GM19372 (cell line): ENCODE data around the gene GMPR2.

Experiments
- ATAC-seq: cut with Tn5 transposase; IDR thresholded peaks from one replicate; pipeline ENCODE4 v1.9.1; 2021; ENCODE audit warnings: mild to moderate bottlenecking, low read depth, moderate library complexity; ENCODE audit not compliant: unreplicated experiment

The GMPR2 gene

DNA sequence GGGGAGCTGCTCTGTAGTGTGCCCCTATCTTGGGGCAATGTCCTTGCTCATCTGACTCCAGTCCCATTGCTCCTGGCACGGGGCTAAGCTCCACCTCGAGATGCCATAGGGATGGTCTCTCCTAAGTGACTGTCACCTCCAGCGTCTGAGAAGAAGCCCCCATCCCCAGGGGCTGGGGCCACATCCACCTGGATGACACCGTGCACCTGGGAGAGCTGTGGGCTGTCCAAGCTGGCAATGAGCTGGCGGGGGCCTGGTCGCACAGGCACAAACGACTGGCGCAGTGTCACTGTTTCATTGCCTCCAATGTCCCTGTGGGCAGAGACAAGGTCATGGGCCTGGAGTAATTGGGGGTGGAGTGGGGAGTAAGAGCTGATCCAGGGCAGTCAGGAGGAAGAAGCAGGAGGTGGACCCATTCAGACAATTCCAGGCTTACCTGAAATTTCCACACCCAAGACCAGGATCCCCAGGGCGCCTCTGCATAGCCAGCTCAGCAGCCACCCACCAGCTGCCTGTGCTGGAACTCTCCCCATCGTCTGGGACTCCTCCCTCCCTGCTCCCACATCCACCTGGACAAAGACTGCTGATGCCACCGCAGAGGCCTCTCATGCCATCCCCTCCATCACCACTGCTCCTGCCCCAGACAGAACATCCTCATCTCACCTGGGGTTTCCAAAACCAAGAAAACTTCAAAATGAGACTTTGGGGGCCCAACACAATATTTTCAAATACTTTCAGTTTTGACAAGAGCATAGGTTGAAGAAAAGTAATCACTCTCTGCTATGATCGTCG, 16.7 kb downstream of the GMPR2 start:
- ATAC-seq, result no peak

DNA sequence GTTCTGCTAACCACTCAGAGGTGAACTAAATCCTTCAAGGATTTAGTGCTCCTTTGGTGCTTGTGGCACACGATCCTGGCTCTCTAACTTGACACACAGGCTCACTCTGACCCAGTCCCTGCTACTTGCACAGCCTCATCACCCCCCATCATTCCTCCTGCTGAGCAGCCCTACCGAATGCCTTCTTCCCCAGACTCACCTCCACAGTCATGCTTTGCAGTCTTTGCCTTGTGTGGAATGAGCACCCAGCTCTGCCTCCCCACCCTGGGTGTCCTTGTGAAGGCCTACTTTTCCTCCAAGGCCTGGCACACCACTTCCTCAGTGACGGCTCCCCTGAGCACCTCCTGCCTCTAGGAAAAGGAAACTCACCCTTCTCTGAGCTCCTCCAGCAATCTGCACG, 17.6 kb downstream of the GMPR2 start:
- ATAC-seq, result no peak

DNA sequence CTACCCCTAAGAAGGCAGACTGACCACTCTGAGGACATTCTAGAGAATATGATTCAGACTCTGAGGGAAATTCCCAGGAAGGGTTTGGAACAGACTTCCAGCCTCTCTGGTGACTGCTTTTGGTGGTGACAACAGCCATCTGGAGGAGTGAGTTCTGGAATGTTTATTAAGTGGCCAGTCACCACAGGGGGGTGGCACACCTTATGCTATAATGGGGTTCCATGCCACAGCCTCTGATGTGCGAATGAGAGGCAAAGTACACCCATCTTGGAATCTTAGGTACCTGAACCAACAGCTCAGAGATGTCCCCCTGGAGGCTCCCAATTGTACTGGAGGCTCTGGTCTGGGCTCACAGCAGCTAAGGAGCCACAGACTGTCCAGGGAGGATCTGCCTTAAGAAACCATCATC, 19.2 kb downstream of the GMPR2 start:
- no peak for ATAC-seq

DNA sequence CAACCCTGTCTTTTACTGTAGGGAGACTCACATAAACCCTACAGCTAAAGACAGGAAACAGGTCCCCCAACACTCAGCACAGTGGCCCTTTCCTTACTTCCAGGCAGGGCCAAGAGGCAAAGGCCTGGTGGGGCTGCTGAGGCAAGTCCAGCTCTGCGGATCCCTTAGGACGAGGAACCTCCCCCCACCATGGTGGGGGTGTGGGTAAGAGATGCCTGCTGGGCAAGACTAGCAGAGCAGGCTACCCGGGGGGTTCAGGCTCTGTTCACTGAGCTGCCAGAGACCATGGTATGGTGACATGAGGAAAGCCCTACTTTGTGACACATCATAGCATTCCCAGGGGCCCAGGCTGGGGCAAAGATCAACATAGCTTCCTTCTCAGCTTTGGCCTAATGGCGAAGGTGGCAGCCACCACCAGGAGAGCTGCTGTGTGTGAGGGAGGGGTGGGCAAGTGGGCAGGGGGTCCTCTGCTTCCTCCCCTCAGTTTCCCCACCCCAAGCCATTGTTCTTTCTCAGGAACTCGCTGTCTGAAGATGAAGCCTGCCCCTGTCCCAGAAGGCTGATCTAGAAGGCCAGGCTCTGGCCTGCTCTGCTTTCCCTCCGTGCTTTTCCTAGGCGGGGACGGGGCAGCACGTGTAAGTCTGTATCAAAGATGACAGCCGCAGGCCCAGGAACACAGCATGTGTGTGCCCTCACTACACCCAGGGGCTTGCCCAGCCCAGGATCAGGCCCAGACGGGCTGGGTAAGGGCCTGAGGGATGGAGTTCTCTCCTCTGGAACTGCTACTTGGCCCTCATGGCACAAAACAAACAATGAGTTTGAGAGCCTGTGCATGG, 19.8 kb downstream of the GMPR2 start:
- ATAC-seq, result no peak

DNA sequence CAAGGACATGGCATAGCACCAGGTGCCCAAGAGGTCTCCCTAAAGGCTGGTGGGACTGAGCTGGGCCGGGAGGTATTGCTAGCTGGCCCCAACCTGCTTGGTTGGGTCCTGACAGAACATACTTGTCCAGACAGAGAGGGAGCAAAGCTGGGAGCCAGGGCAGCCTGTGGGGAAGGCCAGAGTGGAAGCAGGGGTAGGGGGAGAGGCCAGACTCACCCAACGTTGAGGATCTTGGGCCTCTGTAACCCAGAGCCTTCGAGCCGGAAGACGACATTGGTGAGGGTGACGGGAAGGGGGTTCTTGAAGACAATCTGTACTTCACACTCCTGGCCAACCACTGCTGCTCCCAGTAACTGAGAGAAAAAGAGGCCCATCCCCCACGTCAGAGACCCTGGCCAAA, 21.2 kb downstream of the GMPR2 start:
- ATAC-seq, result no peak

DNA sequence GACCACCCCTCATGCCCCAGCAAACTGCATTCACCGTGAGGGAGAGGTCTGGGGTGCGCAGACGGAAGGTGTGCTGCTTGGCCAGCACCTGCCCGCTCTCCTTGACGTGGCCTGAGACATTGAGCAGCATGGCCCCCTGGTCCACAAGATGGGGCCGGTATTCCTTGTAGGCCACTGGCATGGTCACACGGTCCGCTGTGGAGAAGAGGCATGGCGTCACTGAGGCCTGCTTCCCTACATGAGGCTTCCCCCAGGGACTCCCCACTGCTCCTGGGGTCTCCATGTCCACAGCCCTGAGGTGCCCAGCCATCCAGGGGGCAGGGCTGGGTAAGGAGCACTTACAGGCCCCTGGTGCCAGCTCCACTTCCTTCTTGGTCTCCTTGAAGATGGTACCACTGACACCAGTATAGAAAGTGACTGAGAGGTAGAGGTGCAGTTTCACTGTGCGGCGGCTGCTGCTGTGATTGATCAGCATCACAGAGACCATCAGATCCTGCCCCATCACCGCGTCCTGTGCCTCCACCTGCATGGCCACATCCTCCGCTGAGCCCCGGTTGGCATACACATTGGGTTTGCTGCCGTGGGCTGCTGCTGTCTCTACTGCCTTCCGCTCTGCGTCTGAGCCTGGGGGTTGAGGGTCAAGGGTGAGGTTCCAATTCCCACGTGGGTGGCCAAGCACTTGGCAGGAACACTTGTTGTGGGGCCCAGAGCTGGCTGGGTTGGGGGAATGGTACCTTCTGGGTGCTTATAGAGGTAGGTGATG, 22.1 kb downstream of the GMPR2 start:
- ATAC-seq, result no peak

DNA sequence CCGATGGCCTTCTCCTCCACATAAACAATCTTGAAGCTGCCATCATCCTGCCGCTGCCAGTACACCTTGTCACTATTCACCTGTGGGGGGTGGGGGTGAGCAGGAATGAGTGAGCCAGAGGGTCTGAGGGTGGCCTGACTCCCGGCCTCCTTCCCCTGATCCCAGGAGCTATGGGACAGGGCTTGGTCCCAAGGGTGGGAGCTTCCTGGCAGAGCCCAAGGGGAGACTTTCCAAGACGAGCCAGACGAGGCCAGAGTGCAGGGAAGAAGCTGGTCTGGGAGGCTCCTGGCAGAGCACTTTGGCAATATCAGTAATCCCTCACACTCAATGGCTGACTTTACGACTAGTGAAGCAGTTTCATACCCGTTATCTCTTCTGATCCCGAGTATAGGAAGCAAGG, 22.7 kb downstream of the GMPR2 start:
- no peak for ATAC-seq

DNA sequence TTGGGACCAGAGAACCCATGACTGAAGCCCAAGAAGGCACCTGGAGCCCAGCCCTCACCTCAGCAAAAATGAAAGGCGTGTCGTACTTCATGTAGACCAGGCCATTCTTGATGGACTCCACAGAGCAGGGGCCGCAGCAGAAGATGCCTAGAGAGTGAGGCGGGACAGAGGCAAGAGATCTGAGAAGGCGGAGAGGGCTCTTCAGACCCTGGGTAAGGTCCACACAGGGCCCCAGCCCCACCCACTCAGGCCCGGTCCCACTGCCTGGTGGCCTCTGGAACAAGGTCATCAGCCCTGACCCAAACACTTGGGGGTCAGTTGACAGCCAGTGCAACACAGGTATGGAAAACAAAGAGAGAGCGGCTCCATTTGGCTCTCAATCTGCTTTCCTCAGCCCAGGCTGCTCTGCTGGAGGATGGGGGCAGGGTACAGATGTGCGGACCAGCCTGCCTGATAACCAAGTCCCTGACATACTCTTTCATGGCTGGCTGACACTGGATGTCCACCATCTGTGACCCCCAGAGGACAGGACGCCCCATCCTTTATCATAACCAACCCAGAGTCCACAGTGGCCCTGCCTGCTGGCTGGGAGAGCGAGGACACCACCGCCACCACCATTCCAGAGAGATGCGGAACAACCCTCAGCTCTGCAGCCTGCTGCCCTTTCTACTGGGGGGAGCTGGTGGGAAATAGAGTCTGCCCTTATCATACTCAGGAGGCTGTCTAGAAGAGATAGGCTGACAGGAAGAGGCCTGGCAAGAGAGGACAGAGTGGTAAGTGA, 23.4 kb downstream of the GMPR2 start:
- no peak for ATAC-seq

DNA sequence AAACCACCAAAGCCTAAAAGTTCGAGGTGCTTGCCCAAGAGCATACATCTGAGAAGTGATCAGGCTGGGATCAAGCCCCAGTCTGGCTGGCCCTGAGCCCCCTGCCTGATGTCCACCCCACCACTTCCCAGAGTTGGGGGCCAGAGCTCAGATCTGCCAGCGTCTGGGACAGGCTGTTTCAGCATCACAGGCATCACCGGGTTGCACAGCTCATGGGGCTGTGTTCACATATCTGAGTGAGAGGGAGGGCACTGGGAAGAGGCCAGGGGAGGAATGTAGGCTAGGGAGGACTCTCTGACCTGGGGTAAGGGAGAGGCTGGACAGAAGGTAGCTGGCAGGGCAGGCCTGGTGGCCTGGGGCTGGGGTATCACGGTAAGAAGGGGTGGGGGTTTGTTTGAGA, 24.2 kb downstream of the GMPR2 start:
- no peak for ATAC-seq

DNA sequence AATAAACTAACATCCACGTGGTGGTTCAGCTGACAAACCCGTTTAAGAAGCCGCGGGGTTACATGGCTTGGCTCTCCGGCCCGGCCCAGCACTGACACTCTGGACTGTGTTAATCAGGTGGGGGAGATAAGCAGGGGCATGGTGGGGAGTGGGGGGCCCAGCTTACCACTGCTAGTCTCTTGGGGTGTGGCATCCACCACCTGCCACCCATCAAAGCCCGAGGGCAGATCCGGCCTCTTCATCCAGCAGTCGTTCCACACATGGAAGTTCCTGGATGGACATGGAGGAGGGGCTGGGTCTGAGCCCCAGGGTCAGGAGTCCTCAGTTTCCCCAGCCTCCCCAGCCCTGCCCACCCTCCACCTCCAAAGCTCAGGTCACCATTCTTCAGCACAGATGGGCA, 25.4 kb downstream of the GMPR2 start:
- ATAC-seq, result no peak

DNA sequence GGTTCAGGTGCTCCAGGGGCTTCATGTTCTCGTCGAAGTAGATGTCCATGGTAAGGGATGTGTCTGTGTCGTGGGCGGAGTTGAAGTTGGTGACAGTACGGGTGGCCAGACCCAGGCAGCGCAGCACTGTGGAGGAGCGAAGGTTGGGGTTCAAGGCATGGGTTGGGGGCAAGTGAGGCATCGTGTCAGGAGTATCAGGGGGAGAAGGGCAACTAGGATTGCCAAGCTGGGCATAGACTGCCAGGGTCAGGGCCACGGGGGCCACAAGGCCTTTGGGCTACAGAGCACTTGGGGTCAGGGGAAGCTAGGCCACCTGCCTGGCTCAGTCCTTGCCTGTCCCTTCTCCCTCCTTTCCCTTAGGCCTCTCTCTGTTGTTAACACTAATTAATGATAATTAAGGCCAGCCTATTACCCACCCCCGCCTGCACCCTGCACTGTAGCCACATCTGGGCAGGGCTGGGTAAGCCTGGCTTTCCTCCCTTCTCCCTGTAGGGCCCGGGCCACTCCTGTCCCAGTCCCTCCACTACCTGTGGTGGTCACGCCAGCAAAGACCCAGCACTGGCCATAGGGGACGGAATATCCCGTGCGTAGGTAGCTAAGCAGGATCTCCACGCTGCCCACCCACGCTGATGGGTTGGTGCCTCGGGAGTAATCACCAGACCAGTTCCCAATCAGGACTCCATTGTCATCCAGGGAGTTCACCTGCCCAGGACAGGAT, 26.0 kb downstream of the GMPR2 start:
- no peak for ATAC-seq

DNA sequence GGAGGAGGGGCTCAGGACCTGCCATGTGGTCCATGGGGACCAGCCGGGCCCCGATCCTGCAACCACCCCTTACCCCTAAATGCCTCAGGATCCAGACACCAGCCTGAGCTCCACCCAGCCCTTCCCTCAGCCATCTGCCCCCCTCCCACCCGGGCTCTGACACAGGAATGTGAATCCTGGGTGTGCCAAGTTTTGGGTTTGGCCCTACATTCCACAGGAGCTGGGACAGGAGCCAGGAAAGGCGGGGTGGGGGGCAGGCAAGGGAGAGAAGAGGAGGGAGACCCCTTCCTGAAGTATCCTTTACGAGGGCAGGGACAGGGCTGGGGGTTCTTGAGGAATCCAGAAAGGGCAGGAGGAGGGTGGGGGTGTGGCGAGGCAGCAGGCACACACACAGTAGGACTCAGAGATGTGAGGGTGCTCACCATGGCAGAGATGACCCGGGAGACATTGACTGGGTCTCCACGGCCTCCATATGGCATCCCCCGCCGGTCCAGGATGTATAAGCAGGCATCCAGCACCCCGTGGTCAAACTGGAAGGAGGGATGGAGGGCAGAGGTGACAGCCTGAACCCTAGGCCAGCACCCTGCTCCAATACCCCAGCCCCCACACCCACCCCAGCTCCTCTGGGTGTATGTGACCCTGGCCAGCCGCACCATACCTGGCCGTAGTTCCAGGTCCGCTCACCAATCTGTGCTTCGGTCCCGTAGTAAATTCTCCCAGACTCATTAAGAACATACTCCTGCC, 26.7 kb downstream of the GMPR2 start:
- no peak for ATAC-seq

DNA sequence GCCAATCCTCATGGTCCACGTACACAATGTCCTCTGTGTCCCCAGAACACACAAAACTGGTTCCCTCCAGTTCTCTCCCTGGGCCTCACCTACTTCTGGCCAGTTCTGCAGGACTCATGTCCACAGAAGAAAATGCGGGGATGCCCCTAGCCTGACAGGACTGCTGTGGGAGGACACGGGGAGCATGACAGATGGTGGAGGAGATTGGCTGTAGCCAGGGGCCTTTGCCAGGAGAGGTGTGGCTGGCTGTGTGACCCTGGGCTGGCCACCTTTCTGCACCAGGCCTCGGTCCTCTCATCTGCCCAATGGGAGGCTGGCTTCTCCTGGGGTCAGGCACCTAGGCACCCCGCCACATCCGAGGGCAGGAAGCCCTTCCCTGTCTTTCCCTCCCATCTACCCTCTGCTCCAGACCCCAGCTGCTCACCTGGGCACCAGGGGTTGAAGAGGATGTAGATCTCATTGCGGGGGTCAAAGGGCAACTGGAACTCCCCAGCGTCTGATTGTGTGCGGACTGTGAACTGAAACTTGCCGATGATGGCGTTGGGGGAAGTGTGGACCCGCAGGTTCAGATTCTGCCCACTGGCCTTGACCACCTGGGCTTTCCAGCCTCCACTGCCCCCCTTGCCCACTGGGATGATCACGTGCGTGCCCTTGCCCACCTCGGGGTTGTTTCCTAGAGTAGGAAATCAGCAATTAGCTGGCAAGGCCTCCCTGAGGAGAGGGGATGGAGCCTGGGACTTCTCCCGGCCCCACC, 27.5 kb downstream of the GMPR2 start:
- no peak for ATAC-seq

DNA sequence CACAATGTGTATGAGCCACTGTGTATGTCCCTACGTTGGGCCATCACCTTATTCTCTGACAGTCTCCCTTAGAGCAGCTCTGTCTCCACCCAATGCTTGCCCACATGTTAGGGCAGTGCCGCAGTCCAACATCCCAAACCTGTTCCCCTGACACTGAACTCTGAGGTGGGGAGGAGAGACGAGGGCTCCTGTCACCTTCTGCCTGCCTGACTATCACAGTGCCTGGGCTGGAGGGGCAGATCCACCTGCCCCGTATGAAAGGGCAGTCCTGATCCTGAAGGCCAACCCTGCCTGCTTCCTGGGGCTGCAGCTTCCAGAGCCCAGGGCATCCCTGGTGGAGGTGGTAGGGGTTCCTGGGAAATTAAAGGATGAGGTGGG, 28.0 kb downstream of the GMPR2 start:
- ATAC-seq, result no peak

DNA sequence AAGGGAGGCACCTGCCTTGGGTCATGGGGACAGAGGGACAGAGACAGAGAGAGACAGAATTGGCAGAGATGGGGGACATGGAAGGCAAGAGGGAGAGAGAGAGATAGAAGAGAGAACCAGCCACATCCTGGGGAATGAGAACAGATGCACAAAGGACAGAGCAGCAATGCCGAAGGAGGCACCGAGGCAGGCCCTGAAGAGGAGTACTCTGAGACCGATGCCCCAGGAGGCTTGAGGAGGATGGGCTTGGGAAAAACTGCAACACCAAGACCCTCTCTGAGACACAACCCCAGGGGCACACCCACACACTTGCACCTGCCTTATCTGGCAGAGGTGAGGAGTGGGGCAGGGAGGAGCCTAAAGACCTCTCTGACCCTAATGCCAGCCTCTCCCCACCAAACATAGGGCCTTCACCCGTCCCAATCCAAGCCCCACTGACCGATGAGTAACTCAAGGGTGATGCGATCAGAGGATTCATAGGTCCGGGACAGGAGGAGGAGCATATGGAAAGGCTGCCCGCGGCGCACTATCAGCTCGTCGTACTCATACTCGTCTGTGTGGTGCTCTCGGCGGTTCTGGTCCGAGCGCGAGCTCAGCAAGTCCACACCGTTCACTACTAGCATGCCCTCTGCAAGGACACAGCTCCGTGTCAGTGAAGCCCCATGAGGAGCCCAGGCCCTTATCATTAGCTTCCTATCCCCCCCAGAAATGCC, 28.7 kb downstream of the GMPR2 start:
- no peak for ATAC-seq

DNA sequence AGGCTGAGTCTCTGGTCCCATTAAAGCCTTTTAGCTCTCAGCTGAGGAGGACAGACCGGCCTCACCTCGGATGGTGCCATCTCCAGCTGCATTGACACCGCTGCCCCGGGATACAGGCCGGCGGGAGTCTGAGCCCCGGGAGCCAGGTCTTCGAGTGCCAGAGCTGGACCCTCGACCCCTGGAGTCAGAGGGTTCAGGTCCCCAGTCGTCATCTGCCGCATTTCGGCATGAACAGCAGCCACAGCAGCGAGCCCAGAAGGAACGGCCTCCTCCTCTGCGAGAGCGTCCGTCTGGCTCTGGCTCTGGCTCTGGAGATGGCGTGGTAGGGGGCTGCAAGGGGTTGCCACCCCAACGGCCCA, 29.2 kb downstream of the GMPR2 start:
- no peak for ATAC-seq

DNA sequence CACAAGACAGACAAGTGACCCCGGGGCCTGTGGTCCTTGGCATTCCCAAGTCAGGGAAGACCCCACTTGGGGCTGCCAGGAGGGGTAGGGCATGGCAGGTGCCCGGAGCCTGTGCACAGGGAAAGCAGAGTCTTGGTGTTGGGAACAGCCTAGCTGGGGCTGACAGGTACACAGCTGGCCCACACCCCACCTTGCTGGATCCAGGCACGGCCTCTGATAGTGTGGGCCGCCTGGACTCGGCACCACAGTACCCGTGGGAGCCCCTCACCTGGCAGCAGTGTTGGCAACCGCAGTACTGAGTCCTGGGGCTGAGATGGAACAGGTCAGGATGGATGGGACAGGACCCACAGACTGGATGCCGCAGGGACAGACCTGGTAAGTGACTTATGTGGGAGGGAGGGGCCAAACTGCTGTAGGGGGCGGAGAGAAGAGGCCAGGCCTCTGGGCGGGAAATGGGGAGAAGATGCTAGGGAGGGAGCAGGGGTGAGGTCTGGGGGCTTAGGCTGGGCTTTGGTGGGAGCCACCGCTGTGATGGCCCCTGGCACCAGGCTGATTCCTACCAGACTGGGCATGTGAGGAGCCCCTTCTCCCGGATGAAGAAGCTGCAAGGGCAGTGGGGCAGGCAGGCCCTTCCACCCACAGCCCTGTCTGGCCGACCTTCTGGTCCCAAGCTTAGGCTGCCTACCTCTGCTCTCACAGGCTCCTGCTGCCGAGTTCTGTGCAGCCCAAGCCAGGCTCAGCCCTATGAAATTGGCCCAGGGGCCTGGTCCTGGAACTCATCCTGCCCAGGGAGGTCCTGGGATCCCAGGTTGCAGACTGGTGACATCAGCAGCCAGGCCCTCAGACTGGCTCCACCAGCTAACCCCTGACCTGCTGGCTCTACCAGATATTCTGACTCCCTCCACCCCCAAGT, 30.3 kb downstream of the GMPR2 start, which contains the start of gene TGM1:
Gene TGM1 (minus strand): TSS at position 357 of the 913 bp plus-strand sequence. CDS start 825 bp downstream, outside the sequence.
- no peak for ATAC-seq
